Prostate gland (tissue), 2 donors: ENCODE data around the gene LDB2.

Experiments used
- CTCF ChIP-seq, 4 experiments: fragments of 200-600 bp in 2 of 4; fragments of 450-650 bp in 2 of 4; sonication (generic) in 2 of 4; IDR thresholded peaks; 1 replicate in 3 of 4; 2 replicates in 1 of 4; pipeline ENCODE4 v1.5.1; 2016 to 2019; ENCODE audit warnings: antibody characterized with exemption in 4 of 4, mild to moderate bottlenecking in 2 of 4, moderate library complexity in 2 of 4
- POLR2A ChIP-seq: fragments of 450-650 bp; IDR thresholded peaks from one replicate; pipeline ENCODE4 v1.6.1; 2016; ENCODE audit warnings: antibody characterized with exemption, mild to moderate bottlenecking
- POLR2AphosphoS5 ChIP-seq: sonication (generic); formaldehyde crosslinking; IDR thresholded peaks from one replicate; pipeline ENCODE4 v1.6.1; 2017; ENCODE audit warnings: antibody characterized with exemption

GRCh38 chr4:16767861-16768260, 130.6 kb downstream of the LDB2 start:
- no peak for TF ChIP-seq CTCF (IDR thresholded peaks at IDR 0.05)
- TF ChIP-seq POLR2A: no peak
- no peak for TF ChIP-seq POLR2AphosphoS5
